OCI-LY3 (cell line): ENCODE results near the gene IL22RA2.
A peak's percentile ranks its signal among the peaks of the same experiment; 100 is the strongest.

Experiments
- H2AFZ ChIP-seq: fragments of 200-600, 300-600 bp; shearing (Covaris generic); 2 replicates; pipeline ENCODE4 v1.6.0; 2014; ENCODE audit warnings: antibody characterized with exemption, low read depth, low read length
- H3K27ac ChIP-seq: fragments of 200-600, 300-600 bp; sonication (generic); 2 replicates; pipeline ENCODE4 v1.5.1; 2014; ENCODE audit warnings: mild to moderate bottlenecking, low read length, moderate library complexity, mixed read lengths
- H3K27me3 ChIP-seq: fragments of 200-600, 300-600 bp; sonication (generic); 2 replicates; pipeline ENCODE4 v1.6.1; 2014; ENCODE audit warnings: low read depth, low read length, mixed read lengths
- H3K36me3 ChIP-seq: fragments of 200-600, 300-600 bp; sonication (generic); replicated peaks from 2 replicates; pipeline ENCODE3; 2014; ENCODE audit warnings: low read depth, low read length, mixed read lengths
- H3K4me1 ChIP-seq: fragments of 300-600, 200-600 bp; sonication (generic); 2 replicates; pipeline ENCODE4 v1.6.1; 2014; ENCODE audit warnings: low read length, mixed read lengths
- H3K4me2 ChIP-seq: fragments of 200-600, 300-600 bp; sonication (generic); 2 replicates; pipeline ENCODE4 v1.6.1; 2014; ENCODE audit warnings: low read length, mixed read lengths
- H3K4me3 ChIP-seq: fragments of 300-600, 200-600 bp; sonication (generic); 2 replicates; pipeline ENCODE4 v1.5.1; 2014; ENCODE audit warnings: antibody characterized with exemption, mild to moderate bottlenecking, low read length, moderate library complexity
- H3K79me2 ChIP-seq: fragments of 300-600, 200-600 bp; shearing (Covaris generic); 2 replicates; pipeline ENCODE4 v1.6.1; 2014; ENCODE audit warnings: mild to moderate bottlenecking, low read length, mixed read lengths
- H3K9ac ChIP-seq: fragments of 300-600, 200-600 bp; shearing (Covaris generic); 2 replicates; pipeline ENCODE4 v1.6.0; 2014; ENCODE audit warnings: mild to moderate bottlenecking, low read length, moderate library complexity
- H3K9me3 ChIP-seq: fragments of 200-600, 300-600 bp; shearing (Covaris generic); 2 replicates; pipeline ENCODE4 v1.6.1; 2014; ENCODE audit warnings: low read length, mixed read lengths; ENCODE audit not compliant: insufficient read depth
- H4K20me1 ChIP-seq: fragments of 200-600, 300-600 bp; sonication (generic); 2 replicates; pipeline ENCODE4 v1.6.1; 2016; ENCODE audit warnings: low read length, mixed read lengths; ENCODE audit not compliant: insufficient read depth
- CTCF ChIP-seq: fragments of 200-600, 300-600 bp; sonication (generic); IDR thresholded peaks from 2 replicates; pipeline ENCODE4 v1.5.1; 2014; ENCODE audit warnings: antibody characterized with exemption, low read length, low read depth
- EZH2phosphoT487 ChIP-seq: fragments of 200-600 bp; shearing (Covaris generic); IDR thresholded peaks from 2 replicates; pipeline ENCODE4 v1.6.1; 2018; ENCODE audit warnings: antibody characterized with exemption, mixed run types, low read depth

The IL22RA2 gene

GRCh38 chr6:137095651-137096238 lies 77.7 kb downstream of the IL22RA2 start:
- peak overlapping the region; percentile 95 for H3K27ac ChIP-seq
- H2AFZ ChIP-seq, result no peak overlapping the region
- peak overlapping the region; percentile 73 for H3K4me2 ChIP-seq
- H3K4me3 ChIP-seq, result peak overlapping the region; percentile 50
- H3K9me3 ChIP-seq, result no peaks in the 10 kb centered on the region
- H3K9ac ChIP-seq, result peak overlapping the region; percentile 63
- H3K36me3 ChIP-seq, result no peaks in the 10 kb centered on the region
- no peak for TF ChIP-seq EZH2phosphoT487
- TF ChIP-seq CTCF, result no peak
- H4K20me1 ChIP-seq, result no peaks in the 10 kb centered on the region
- H3K79me2 ChIP-seq, result no peaks in the 10 kb centered on the region
- no peaks in the 10 kb centered on the region for H3K27me3 ChIP-seq
- peaks cover 90% of the 10 kb centered on the region for H3K4me1 ChIP-seq

GRCh38 chr6:137095093-137095492 lies 78.4 kb downstream of the IL22RA2 start:
- Histone ChIP-seq H3K4me1 (peaks cover 83% of the 10 kb centered on the region), H2AFZ (no peak overlapping the region), H4K20me1 (no peaks in the 10 kb centered on the region), H3K4me3 (peak overlapping the region; percentile 50), H3K36me3 (no peaks in the 10 kb centered on the region), H3K4me2 (peak overlapping the region; percentile 73), H3K79me2 (no peaks in the 10 kb centered on the region), H3K9ac (peak overlapping the region; percentile 63), H3K9me3 (no peaks in the 10 kb centered on the region), H3K27me3 (no peaks in the 10 kb centered on the region), H3K27ac (peak overlapping the region; percentile 95)
- TF ChIP-seq EZH2phosphoT487 (no peak), CTCF (no peak)

- no peaks in the 10 kb centered on the region for H3K79me2 ChIP-seq
- H4K20me1 ChIP-seq, result no peaks in the 10 kb centered on the region
- peak overlapping the region; percentile 95 for H3K27ac ChIP-seq
- peaks cover 83% of the 10 kb centered on the region for H3K4me1 ChIP-seq
- peak overlapping the region; percentile 73 for H3K4me2 ChIP-seq
- no peak overlapping the region for H2AFZ ChIP-seq
- H3K9me3 ChIP-seq, result no peaks in the 10 kb centered on the region
- peak overlapping the region; percentile 69 for H3K9ac ChIP-seq
- peak overlapping the region; percentile 50 for H3K4me3 ChIP-seq
- no peaks in the 10 kb centered on the region for H3K27me3 ChIP-seq
- TF ChIP-seq EZH2phosphoT487 (no peak), CTCF (peak; percentile 68)
- no peaks in the 10 kb centered on the region for H3K36me3 ChIP-seq
These were observed 78.9 kb downstream of the IL22RA2 start for GRCh38 chr6:137094411-137095008.
